HG02970 (cell line): ENCODE results near the gene OR4C16.

Experiments used
- ATAC-seq: cut with Tn5 transposase; IDR thresholded peaks from one replicate; pipeline ENCODE4 v1.9.1; 2021; ENCODE audit warnings: mild to moderate bottlenecking, moderate library complexity, moderate number of reproducible peaks; ENCODE audit not compliant: unreplicated experiment, low FRiP score

Gene OR4C16, protein sequence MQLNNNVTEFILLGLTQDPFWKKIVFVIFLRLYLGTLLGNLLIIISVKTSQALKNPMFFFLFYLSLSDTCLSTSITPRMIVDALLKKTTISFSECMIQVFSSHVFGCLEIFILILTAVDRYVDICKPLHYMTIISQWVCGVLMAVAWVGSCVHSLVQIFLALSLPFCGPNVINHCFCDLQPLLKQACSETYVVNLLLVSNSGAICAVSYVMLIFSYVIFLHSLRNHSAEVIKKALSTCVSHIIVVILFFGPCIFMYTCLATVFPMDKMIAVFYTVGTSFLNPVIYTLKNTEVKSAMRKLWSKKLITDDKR

DNA sequence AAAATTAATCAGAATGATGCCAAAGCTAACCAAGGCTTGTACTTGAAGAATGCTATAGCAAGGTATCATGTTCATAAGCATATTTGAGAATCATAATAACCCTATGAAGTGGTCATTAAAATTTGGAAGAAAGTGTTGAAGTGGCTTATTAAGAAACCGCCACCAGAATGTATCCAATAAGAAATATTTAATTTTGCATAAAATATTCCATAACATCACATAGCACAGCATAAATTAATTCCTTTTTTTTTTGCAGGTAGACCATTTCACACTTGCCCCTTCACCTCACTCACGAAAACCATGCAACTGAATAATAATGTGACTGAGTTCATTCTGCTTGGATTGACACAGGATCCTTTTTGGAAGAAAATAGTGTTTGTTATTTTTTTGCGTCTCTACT, at the start of gene OR4C16:
Gene OR4C16 (plus strand): TSS at position 301 of the 400 bp plus-strand sequence. CDS start 0 bp downstream, at position 301.
- ATAC-seq, result no peak

DNA sequence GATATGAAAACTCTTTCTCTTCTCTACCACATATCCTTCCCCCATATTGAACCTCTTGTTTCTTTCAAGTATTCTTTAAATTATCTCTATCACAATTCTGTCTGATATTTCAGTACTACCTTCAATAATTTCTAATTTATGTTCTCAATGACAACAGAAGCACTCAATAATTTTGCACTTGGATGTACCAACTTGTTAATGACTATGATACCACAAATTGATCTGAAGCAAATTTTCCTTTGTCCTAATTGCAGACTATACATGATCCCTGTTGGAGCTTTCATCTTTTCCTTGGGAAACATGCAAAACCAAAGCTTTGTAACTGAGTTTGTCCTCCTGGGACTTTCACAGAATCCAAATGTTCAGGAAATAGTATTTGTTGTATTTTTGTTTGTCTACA, 17.8 kb upstream of the OR4C16 start, which contains the start of gene OR4C15:
Gene OR4C15 (plus strand): TSS at position 301 of the 400 bp plus-strand sequence. CDS start 0 bp downstream, at position 301.
- ATAC-seq, result no peak

DNA sequence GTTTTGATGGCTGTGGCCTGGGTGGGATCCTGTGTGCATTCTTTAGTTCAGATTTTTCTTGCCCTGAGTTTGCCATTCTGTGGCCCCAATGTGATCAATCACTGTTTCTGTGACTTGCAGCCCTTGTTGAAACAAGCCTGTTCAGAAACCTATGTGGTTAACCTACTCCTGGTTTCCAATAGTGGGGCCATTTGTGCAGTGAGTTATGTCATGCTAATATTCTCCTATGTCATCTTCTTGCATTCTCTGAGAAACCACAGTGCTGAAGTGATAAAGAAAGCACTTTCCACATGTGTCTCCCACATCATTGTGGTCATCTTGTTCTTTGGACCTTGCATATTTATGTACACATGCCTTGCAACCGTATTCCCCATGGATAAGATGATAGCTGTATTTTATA, 620 bp downstream of the OR4C16 start:
- ATAC-seq, result no peak

DNA sequence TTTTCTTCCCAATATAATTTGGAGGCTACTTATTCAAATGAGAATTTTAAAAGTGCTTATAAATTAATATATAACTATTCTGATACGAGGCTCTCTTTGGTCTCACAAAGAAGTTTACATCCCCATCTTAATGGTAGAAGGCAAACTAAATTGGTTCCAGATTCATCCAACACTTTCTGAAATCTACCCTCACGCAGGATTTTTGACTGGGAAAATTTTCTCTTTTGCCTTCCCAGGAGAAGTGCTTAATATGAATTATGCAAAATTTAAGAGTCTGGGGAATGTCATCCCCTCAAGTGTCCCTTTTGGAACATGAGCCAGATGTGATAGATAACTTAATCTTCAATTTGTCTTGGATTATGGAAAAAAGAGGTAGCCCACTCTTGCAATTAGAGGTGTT, 35.6 kb downstream of the OR4C16 start, which contains the start of gene OR4C11:
Gene OR4C11 (minus strand): TSS at position 101 of the 400 bp plus-strand sequence. CDS start 3,272 bp downstream, outside the sequence.
- ATAC-seq, result no peak
